DOHH2 (cell line): Measurements from ENCODE around the gene UTS2.

Experiments used
- CTCF ChIP-seq: fragments of 200-600 bp; sonication (generic); IDR thresholded peaks from one replicate; pipeline ENCODE4 v1.5.1; 2014; ENCODE audit warnings: antibody characterized with exemption, mild to moderate bottlenecking, low read depth, low read length; ENCODE audit not compliant: poor library complexity, severe bottlenecking
- EZH2phosphoT487 ChIP-seq: fragments of 200-600 bp; sonication (generic); IDR thresholded peaks from 2 replicates; pipeline ENCODE4 v1.6.1; 2017; ENCODE audit warnings: borderline replicate concordance, mild to moderate bottlenecking, antibody characterized with exemption, low read length, moderate library complexity, mixed read lengths

- TF ChIP-seq CTCF = no peak
- TF ChIP-seq EZH2phosphoT487 = no peak
These were observed 44.1 kb upstream of the UTS2 start for GRCh38 chr1:7896994-7897393.
